Stomach (tissue), 4 donors: ENCODE measurements around the gene KCTD10.

Source experiments
- CTCF ChIP-seq, 7 experiments: fragments of 450-650 bp in 4 of 7; fragments of 200-600 bp in 3 of 7; sonication (generic) in 3 of 7; IDR thresholded peaks; one replicate each; pipeline ENCODE4 v1.5.1; 2016 to 2019; ENCODE audit warnings: antibody characterized with exemption in 7 of 7, control low read depth in 2 of 7, mild to moderate bottlenecking in 1 of 7
- EP300 ChIP-seq: sonication (generic); formaldehyde crosslinking; IDR thresholded peaks from one replicate; pipeline ENCODE4 v1.6.1; 2017; ENCODE audit warnings: antibody characterized with exemption
- POLR2A ChIP-seq, 4 donors: fragments of 450-650 bp; IDR thresholded peaks; one replicate each; pipeline ENCODE4 v1.6.1; 2016; ENCODE audit warnings: antibody characterized with exemption in 4 of 4, control low read depth in 2 of 4, mild to moderate bottlenecking in 1 of 4, moderate library complexity in 1 of 4
- POLR2AphosphoS5 ChIP-seq, 3 donors: sonication (generic); formaldehyde crosslinking; IDR thresholded peaks; one replicate each; pipeline ENCODE4 v1.6.1; 2016; ENCODE audit warnings: antibody characterized with exemption in 3 of 3

- TF ChIP-seq CTCF (IDR thresholded peaks at IDR 0.05) (no peak), POLR2AphosphoS5 (IDR thresholded peaks at IDR 0.05) (no peak), POLR2A (IDR thresholded peaks at IDR 0.05) (no peak), EP300 (no peak)
Observed at GRCh38 chr12:109435428-109436187, 41.5 kb downstream of the KCTD10 start.
